Endothelial cell of umbilical vein (primary cell): ENCODE measurements around the gene SLC2A14. TPM values are rescaled to one million over a fixed set of nuclear protein-coding genes. Genes with fewer than 3 reads are reported as not detected.

Experiments used
- BruUV-seq: library from RNA; stranded (reverse); fragments of 400-500 nt; replicated peaks from 2 replicates; lab custom pipeline; 2021; lab: Mats Ljungman, UMichigan
- CTCF ChIA-PET: fragments of 300-600, 350-600 bp; sonication (Branson Sonifier 250); formaldehyde crosslinking; loops from one replicate; lab custom pipeline; 2021; ENCODE audit warnings: antibody characterized with exemption, inconsistent platforms; lab: Charles Lee
- POLR2A ChIA-PET: fragments of 300-600, 350-600 bp; sonication (Branson Sonifier 250); formaldehyde crosslinking; loops from one replicate; lab custom pipeline; 2021; ENCODE audit warnings: antibody characterized with exemption, inconsistent platforms; lab: Charles Lee
- DNase-seq: peaks from one replicate; pipeline ENCODE4 v3.0.0-alpha.2; 2011; ENCODE audit warnings: low read depth, low spot score
- FAIRE-seq: peaks from 2 replicates; lab custom pipeline; 2011; peaks lifted over from hg19 to GRCh38; lab: Jason Lieb, UNC
- H2AFZ ChIP-seq: 2 replicates; pipeline ENCODE4 v1.6.0; 2012; ENCODE audit warnings: low read depth, low read length, control low read depth, inconsistent platforms
- H3K27ac ChIP-seq: 2 replicates; pipeline ENCODE4 v1.5.1; 2011; ENCODE audit warnings: low read depth, mild to moderate bottlenecking, control low read depth, low read length, moderate library complexity; ENCODE audit not compliant: insufficient read depth
- H3K27me3 ChIP-seq, 2 experiments: 2 replicates each; pipeline versions ENCODE4 v1.6.0 to v1.6.1; 2011; ENCODE audit warnings: low read length in 2 of 2, mixed read lengths in 1 of 2; ENCODE audit not compliant: control insufficient read depth in 2 of 2, insufficient read depth in 2 of 2
- H3K36me3 ChIP-seq, 2 experiments: 2 replicates in 1 of 2; 3 replicates in 1 of 2; pipeline ENCODE4 v1.5.1; 2011; ENCODE audit warnings: low read length in 2 of 2, mild to moderate bottlenecking in 1 of 2, moderate library complexity in 1 of 2; ENCODE audit not compliant: control insufficient read depth in 2 of 2, insufficient read depth in 2 of 2; ENCODE audit errors: extremely low read depth in 1 of 2
- H3K4me1 ChIP-seq: 3 replicates; pipeline ENCODE4 v1.5.1; 2011; ENCODE audit warnings: mild to moderate bottlenecking, low read length; ENCODE audit not compliant: control insufficient read depth, insufficient read depth; ENCODE audit errors: extremely low read depth
- H3K4me2 ChIP-seq: 2 replicates; pipeline ENCODE4 v1.6.1; 2011; ENCODE audit warnings: low read length, control low read depth, mixed read lengths; ENCODE audit not compliant: insufficient read depth
- H3K4me3 ChIP-seq, 3 experiments: fragments of 200-600 bp in 1 of 3; sonication (generic), shearing (Covaris generic) in 1 of 3; replicated peaks in 1 of 3; 2 replicates each; pipeline ENCODE4 v1.5.1; 2011 to 2016; ENCODE audit warnings: control low read depth in 3 of 3, low read length in 3 of 3, mild to moderate bottlenecking in 2 of 3, inconsistent platforms in 1 of 3, low read depth in 1 of 3, moderate library complexity in 1 of 3; ENCODE audit not compliant: insufficient read depth in 1 of 3
- H3K79me2 ChIP-seq: 2 replicates; pipeline ENCODE4 v1.6.0; 2012; ENCODE audit warnings: low read length, inconsistent platforms; ENCODE audit not compliant: control insufficient read depth, insufficient read depth
- H3K9ac ChIP-seq: replicated peaks from 2 replicates; pipeline ENCODE3; 2011; ENCODE audit warnings: low read length, control low read depth; ENCODE audit not compliant: insufficient read depth; ENCODE audit errors: extremely low read depth
- H3K9me1 ChIP-seq: replicated peaks from 3 replicates; pipeline ENCODE4 v1.6.0; 2011; ENCODE audit warnings: mild to moderate bottlenecking, low read length; ENCODE audit not compliant: control insufficient read depth, insufficient read depth; ENCODE audit errors: extremely low read depth
- H3K9me3 ChIP-seq: replicated peaks from 2 replicates; pipeline ENCODE4 v1.5.1; 2012; ENCODE audit warnings: low read length, inconsistent platforms; ENCODE audit not compliant: control insufficient read depth, insufficient read depth
- H4K20me1 ChIP-seq: replicated peaks from 2 replicates; pipeline ENCODE3; 2011; ENCODE audit warnings: mild to moderate bottlenecking, low read length; ENCODE audit not compliant: control insufficient read depth, insufficient read depth; ENCODE audit errors: extremely low read depth
- EZH2 ChIP-seq: IDR thresholded peaks from 2 replicates; pipeline ENCODE4 v1.6.1; 2012; ENCODE audit warnings: borderline replicate concordance, low read depth, mild to moderate bottlenecking, moderate library complexity, low read length, inconsistent platforms; ENCODE audit not compliant: severe bottlenecking
- FOS ChIP-seq: IDR thresholded peaks from 2 replicates; pipeline ENCODE4 v1.6.1; 2011; ENCODE audit warnings: mild to moderate bottlenecking, low read length, moderate library complexity, borderline replicate concordance; ENCODE audit not compliant: insufficient read depth
- GATA2 ChIP-seq: IDR thresholded peaks from 2 replicates; pipeline ENCODE4 v1.7.0; 2011; ENCODE audit warnings: low read depth, mild to moderate bottlenecking, moderate library complexity, mixed read lengths, low read length; ENCODE audit not compliant: insufficient read length, insufficient read depth
- JUN ChIP-seq: IDR thresholded peaks from 2 replicates; pipeline ENCODE4 v1.6.1; 2011; ENCODE audit warnings: borderline replicate concordance, low read depth; ENCODE audit not compliant: insufficient read length, insufficient read depth
- MAX ChIP-seq: IDR thresholded peaks from 2 replicates; pipeline ENCODE4 v1.6.1; 2011; ENCODE audit not compliant: insufficient read depth, insufficient read length
- MYC ChIP-seq: IDR thresholded peaks from one replicate; pipeline ENCODE4 v1.6.1; 2011; ENCODE audit warnings: mild to moderate bottlenecking, low read depth, low read length
- POLR2A ChIP-seq: IDR thresholded peaks from 2 replicates; pipeline ENCODE4 v1.6.1; 2012; ENCODE audit warnings: low read depth, mild to moderate bottlenecking, control low read depth, low read length
- POLR2AphosphoS5 ChIP-seq: IDR thresholded peaks from 2 replicates; pipeline ENCODE4 v1.6.1; 2012; ENCODE audit warnings: low read depth, mild to moderate bottlenecking, control low read depth, low read length, moderate library complexity; ENCODE audit not compliant: insufficient read depth
- dilution Hi-C: fragments of 300-500 bp; cut with MboI; formaldehyde crosslinking; loops from one replicate; pipeline ENCODE4 v1.15.0; 2019; ENCODE audit warnings: low sequenced_read_pairs; ENCODE audit not compliant: extremely low pct_ligation_motif_present
- intact Hi-C: fragments of 100-400 bp; cut with micrococcal nuclease; formaldehyde crosslinking; loops from one replicate; pipeline ENCODE4 v1.10.0; 2022
- polyA plus RNA-seq, 4 experiments: library from polyadenylated mRNA; depleted of rRNA in 3 of 4; stranded (reverse) in 3 of 4; unstranded in 1 of 4; fragments of >200 nt; gene quantifications; 2 replicates each; pipeline versions ENCODE4 v1.2.1 to v1.2.3, GENCODE V29; 2011 to 2012; ENCODE audit warnings: missing spikeins in 1 of 4
- total RNA-seq: library from RNA; stranded (reverse); gene quantifications from 2 replicates; pipeline ENCODE4 v1.2.3, GENCODE V29; 2021
- TF ChIP-seq, protein P1 (sequence below), 2 donors: IDR thresholded peaks; 1 replicate in 1 of 2; 2 replicates in 1 of 2; pipeline ENCODE4 v1.5.1; 2011; ENCODE audit warnings: low read length in 2 of 2, mild to moderate bottlenecking in 2 of 2, moderate library complexity in 2 of 2, control low read depth in 1 of 2, inconsistent platforms in 1 of 2, low read depth in 1 of 2; ENCODE audit not compliant: insufficient read depth in 1 of 2; ENCODE audit errors: extremely low read depth in 1 of 2

Gene SLC2A14
- total and polyA plus RNA-seq, 2 donors (not counting 3 experiments of a cell fraction or from before 2014, with no cell fraction given), result not detected

- Histone ChIP-seq H3K4me3 (no peak overlapping the region), H3K9me3 (no peaks in the 10 kb centered on the region), H2AFZ (no peak overlapping the region), H3K36me3 (no peaks in the 10 kb centered on the region), H3K4me2 (no peak overlapping the region), H3K9me1 (no peaks in the 10 kb centered on the region), H3K9ac (no peak overlapping the region), H3K79me2 (no peaks in the 10 kb centered on the region), H4K20me1 (no peaks in the 10 kb centered on the region), H3K27ac (no peak overlapping the region), H3K4me1 (no peaks in the 10 kb centered on the region), H3K27me3 (no peaks in the 10 kb centered on the region)
- POLR2A ChIA-PET, result no interaction called here
- CTCF ChIA-PET, result interaction anchor here (0.6 to 3.3 kb wide), 8 partner anchors 25 to 219 kb away, joined by 3 to 19 read pairs (median 6); no protein-coding TSS in a partner anchor
- intact Hi-C loops, result no loop called here
- DNase-seq (no peak), FAIRE-seq (no peak)
- TF ChIP-seq JUN, result no peak
- no peak for TF ChIP-seq POLR2AphosphoS5
- TF ChIP-seq MYC, result no peak
- TF ChIP-seq POLR2A, result no peak
- TF ChIP-seq GATA2, result no peak
- TF ChIP-seq EZH2, result no peak
- no peak for TF ChIP-seq FOS
- TF ChIP-seq, protein P1, sequence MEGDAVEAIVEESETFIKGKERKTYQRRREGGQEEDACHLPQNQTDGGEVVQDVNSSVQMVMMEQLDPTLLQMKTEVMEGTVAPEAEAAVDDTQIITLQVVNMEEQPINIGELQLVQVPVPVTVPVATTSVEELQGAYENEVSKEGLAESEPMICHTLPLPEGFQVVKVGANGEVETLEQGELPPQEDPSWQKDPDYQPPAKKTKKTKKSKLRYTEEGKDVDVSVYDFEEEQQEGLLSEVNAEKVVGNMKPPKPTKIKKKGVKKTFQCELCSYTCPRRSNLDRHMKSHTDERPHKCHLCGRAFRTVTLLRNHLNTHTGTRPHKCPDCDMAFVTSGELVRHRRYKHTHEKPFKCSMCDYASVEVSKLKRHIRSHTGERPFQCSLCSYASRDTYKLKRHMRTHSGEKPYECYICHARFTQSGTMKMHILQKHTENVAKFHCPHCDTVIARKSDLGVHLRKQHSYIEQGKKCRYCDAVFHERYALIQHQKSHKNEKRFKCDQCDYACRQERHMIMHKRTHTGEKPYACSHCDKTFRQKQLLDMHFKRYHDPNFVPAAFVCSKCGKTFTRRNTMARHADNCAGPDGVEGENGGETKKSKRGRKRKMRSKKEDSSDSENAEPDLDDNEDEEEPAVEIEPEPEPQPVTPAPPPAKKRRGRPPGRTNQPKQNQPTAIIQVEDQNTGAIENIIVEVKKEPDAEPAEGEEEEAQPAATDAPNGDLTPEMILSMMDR (IDR thresholded peaks at IDR 0.05; ENCODE audit: extremely low read depth in 1 of 2, insufficient read depth in 1 of 2, low read depth in 1 of 2, low read length in 2 of 2), result no peak
- no peak for TF ChIP-seq MAX
- dilution Hi-C loops, result no loop called here
- BruUV-seq, result no TSS peak
Observed at GRCh38 chr12:7859552-7859951, 13.2 kb downstream of the SLC2A14 start.
